GM23338 (cell line): Measurements from ENCODE around the gene CFDP1.

Experiments used
- CTCF ChIP-seq, 2 experiments: fragments of 200-600 bp in 1 of 2; sonication (generic) in 1 of 2; conservative IDR thresholded peaks; 2 replicates each; pipeline versions ENCODE4 v1.5.1 to v1.6.1; 2016 to 2017; ENCODE audit warnings: antibody characterized with exemption in 2 of 2, low read depth in 2 of 2, mild to moderate bottlenecking in 2 of 2, moderate library complexity in 1 of 2
- EZH2phosphoT487 ChIP-seq: fragments of 200-600 bp; sonication (generic); IDR thresholded peaks from one replicate; pipeline ENCODE4 v1.8.1; 2018; ENCODE audit warnings: antibody characterized with exemption; ENCODE audit not compliant: unreplicated experiment

GRCh38 chr16:75261590-75262078, 171.7 kb downstream of the CFDP1 start:
- TF ChIP-seq EZH2phosphoT487 (no peak), CTCF (conservative IDR thresholded peaks at IDR 0.05; ENCODE audit: low read depth in 2 of 2) (no peak)
